GM12891 (cell line): ENCODE results near the gene GABRP.

Experiments
- POLR2A ChIP-seq: IDR thresholded peaks from 2 replicates; pipeline ENCODE4 v1.6.1; 2011; ENCODE audit warnings: low read depth, low read length, control low read depth
- POLR2AphosphoS5 ChIP-seq: IDR thresholded peaks from 2 replicates; pipeline ENCODE4 v1.6.1; 2011; ENCODE audit warnings: low read depth, low read length, control low read depth
- TAF1 ChIP-seq: IDR thresholded peaks from 2 replicates; pipeline ENCODE4 v1.6.1; 2011; ENCODE audit warnings: low read depth, low read length, control low read depth

GRCh38 chr5:170747357-170747756, 36.2 kb upstream of the GABRP start:
- TF ChIP-seq POLR2AphosphoS5 (no peak), TAF1 (no peak), POLR2A (no peak)
